ENCODE data around the gene ERBB2. TPM values are rescaled to one million over a fixed set of nuclear protein-coding genes. Genes with fewer than 3 reads are reported as not detected.

The ERBB2 gene
- total and polyA plus RNA-seq, 2 of the 4 experiments (the other 2 are of a cell fraction) = 28.7 to 33.3 TPM

- TF ChIP-seq ELK1 (IDR thresholded peaks at IDR 0.05; ENCODE audit: borderline replicate concordance, low read depth, low read length) (no peak), POLR2A (IDR thresholded peaks at IDR 0.05; ENCODE audit: low read depth, low read length) (no peak), MAZ (IDR thresholded peaks at IDR 0.05; ENCODE audit: borderline replicate concordance, low read depth, low read length) (no peak), MXI1 (IDR thresholded peaks at IDR 0.05; ENCODE audit: borderline replicate concordance, low read depth, low read length) (no peak), SMC3 (IDR thresholded peaks at IDR 0.05; ENCODE audit: low read depth, low read length) (no peak), CEBPB (IDR thresholded peaks at IDR 0.05; ENCODE audit: low read depth, low read length) (no peak)
Observed at GRCh38 chr17:39739885-39740356, 40.1 kb downstream of the ERBB2 start (continued).

Data from IMR-90 (cell line).